Panc1 (cell line): Measurements from ENCODE around the gene RNASE12. TPM values are rescaled to one million over a fixed set of nuclear protein-coding genes. Genes with fewer than 3 reads are reported as not detected.

ENCODE experiments used
- ATAC-seq: fragments of 200-7000 bp; cut with Tn5 transposase; 2 replicates; pipeline ENCODE4 v1.9.1; 2020; ENCODE audit warnings: mild to moderate bottlenecking, moderate library complexity
- BruUV-seq: library from RNA; stranded (reverse); fragments of 400-500 nt; replicated peaks from 2 replicates; lab custom pipeline; 2021; lab: Mats Ljungman, UMichigan
- CTCF ChIA-PET: fragments of 300-600 bp; sonication (Branson Sonifier 250); formaldehyde crosslinking; loops from one replicate; lab custom pipeline; 2022; ENCODE audit warnings: antibody characterized with exemption; lab: Charles Lee
- POLR2A ChIA-PET: fragments of 300-600 bp; sonication (Branson Sonifier 250); formaldehyde crosslinking; loops from one replicate; lab custom pipeline; 2022; ENCODE audit warnings: antibody characterized with exemption; lab: Charles Lee
- DNase-seq: peaks from one replicate; pipeline ENCODE4 v3.0.0-alpha.2; 2010; ENCODE audit warnings: low read depth, low spot score
- H3K27ac ChIP-seq: 2 replicates; pipeline ENCODE4 v1.5.1; 2011; ENCODE audit warnings: mild to moderate bottlenecking, low read length, inconsistent platforms
- H3K27me3 ChIP-seq: fragments of 200-500 bp; sonication (Bioruptor generic); 2 replicates; pipeline ENCODE4 v1.6.0; 2014; ENCODE audit warnings: low read length, inconsistent platforms; ENCODE audit not compliant: control insufficient read depth, insufficient read depth
- H3K36me3 ChIP-seq: fragments of 200-500 bp; sonication (Bioruptor generic); 2 replicates; pipeline ENCODE4 v1.5.1; 2014; ENCODE audit warnings: inconsistent platforms, mild to moderate bottlenecking, low read length, moderate library complexity; ENCODE audit not compliant: control insufficient read depth, insufficient read depth
- H3K4me1 ChIP-seq: 2 replicates; pipeline ENCODE4 v1.5.1; 2011; ENCODE audit warnings: inconsistent platforms, mild to moderate bottlenecking, low read length, moderate library complexity; ENCODE audit not compliant: control insufficient read depth, insufficient read depth
- H3K4me3 ChIP-seq, 2 experiments: 2 replicates each; pipeline ENCODE4 v1.5.1; 2011 to 2012; ENCODE audit warnings: low read depth in 2 of 2, low read length in 2 of 2, mild to moderate bottlenecking in 2 of 2, inconsistent platforms in 1 of 2, moderate library complexity in 1 of 2
- H3K9me3 ChIP-seq: fragments of 200-500 bp; sonication (Bioruptor generic); 2 replicates; pipeline ENCODE4 v1.5.1; 2014; ENCODE audit warnings: low read depth, mild to moderate bottlenecking, inconsistent platforms, low read length, moderate library complexity; ENCODE audit not compliant: control insufficient read depth, insufficient read depth
- CTCF ChIP-seq: fragments of 450-650 bp; IDR thresholded peaks from 2 replicates; pipeline ENCODE4 v1.5.1; 2017; ENCODE audit warnings: mild to moderate bottlenecking
- POLR2AphosphoS5 ChIP-seq: IDR thresholded peaks from 2 replicates; pipeline ENCODE4 v1.6.1; 2012; ENCODE audit warnings: mild to moderate bottlenecking, low read depth, low read length, moderate library complexity
- REST ChIP-seq, 2 experiments: IDR thresholded peaks; 2 replicates each; pipeline ENCODE4 v1.6.1; 2011 to 2012; ENCODE audit warnings: low read depth in 2 of 2, control low read depth in 1 of 2, low read length in 1 of 2, mild to moderate bottlenecking in 1 of 2, moderate library complexity in 1 of 2; ENCODE audit not compliant: insufficient read depth in 1 of 2
- SIN3A ChIP-seq: IDR thresholded peaks from 2 replicates; pipeline ENCODE4 v1.6.1; 2012; ENCODE audit warnings: low read depth, mild to moderate bottlenecking, low read length, moderate library complexity, borderline replicate concordance; ENCODE audit not compliant: insufficient read depth
- TCF7L2 ChIP-seq: IDR thresholded peaks from 2 replicates; pipeline ENCODE4 v1.6.1; 2011; ENCODE audit warnings: mild to moderate bottlenecking, low read depth, low read length, inconsistent platforms
- in situ Hi-C: cut with HindIII; loops from 2 replicates; pipeline ENCODE4 v1.10.0; 2016; ENCODE audit warnings: low sequenced_read_pairs, low pct_unique_long_range_greater_than_20kb
- intact Hi-C: fragments of 100-400 bp; cut with micrococcal nuclease; formaldehyde crosslinking; loops from one replicate; pipeline ENCODE4 v1.10.0; 2022; ENCODE audit not compliant: unreplicated experiment
- total RNA-seq: library from RNA; stranded (reverse); gene quantifications from one replicate; pipeline ENCODE4 v1.2.1, GENCODE V29; 2021; ENCODE audit not compliant: unreplicated experiment

Gene RNASE12
- total RNA-seq, 1 experiment from 2014 or later, result not detected

- no peak for DNase-seq
- Histone ChIP-seq H3K36me3 (no peaks in the 10 kb centered on the region), H3K9me3 (no peaks in the 10 kb centered on the region), H3K4me3 (peak overlapping the region; percentile 56 to 86), H3K27ac (peak overlapping the region; percentile 18; the same call in 1 of the 2 replicates), H3K4me1 (peaks cover 5% of the 10 kb centered on the region), H3K27me3 (peaks cover 2% of the 10 kb centered on the region; the same call in 1 of the 2 replicates)
- intact Hi-C loops, result loop anchor here (2.0 kb wide), 1 partner anchor 52 kb away; the partner anchor contains the start of gene RNASE4
- POLR2A ChIA-PET, result no interaction called here
- no peak for TF ChIP-seq SIN3A
- TF ChIP-seq POLR2AphosphoS5, result no peak
- TF ChIP-seq REST (IDR thresholded peaks at IDR 0.05; ENCODE audit: insufficient read depth in 1 of 2, low read depth in 2 of 2, low read length in 1 of 2), result no peak
- TF ChIP-seq TCF7L2, result no peak
- TF ChIP-seq CTCF, result no peak
- CTCF ChIA-PET, result no interaction called here
- in situ Hi-C loops, result no loop called here
- ATAC-seq, result peak; percentile 24
- BruUV-seq, result no TSS peak
These were observed 41.3 kb upstream of the RNASE12 start for GRCh38 chr14:20632448-20632830.

GRCh38 chr14:20631880-20632389 is 40.8 kb upstream of the RNASE12 start:
- H3K27me3 ChIP-seq, result peaks cover 2% of the 10 kb centered on the region; the same call in 1 of the 2 replicates
- in situ Hi-C loops (no loop called here), intact Hi-C loops (loop anchor here (2.0 kb wide), 1 partner anchor 53 kb away; the partner anchor contains the start of gene RNASE4)
- BruUV-seq, result no TSS peak
- H3K27ac ChIP-seq, result no peak overlapping the region
- CTCF ChIA-PET, result no interaction called here
- TF ChIP-seq REST (IDR thresholded peaks at IDR 0.05; ENCODE audit: insufficient read depth in 1 of 2, low read depth in 2 of 2, low read length in 1 of 2) (peak; percentile 81 to 90), SIN3A (no peak)
- ATAC-seq (0 out of 2 replicates have a peak, but pooled peaks have one; percentile 24), DNase-seq (no peak)
- H3K4me1 ChIP-seq, result peaks cover 8% of the 10 kb centered on the region
- H3K4me3 ChIP-seq, result peak overlapping the region; percentile 56 to 86
- POLR2A ChIA-PET, result no interaction called here
- H3K9me3 ChIP-seq, result no peaks in the 10 kb centered on the region
- no peaks in the 10 kb centered on the region for H3K36me3 ChIP-seq
